HepG2 (cell line): Measurements from ENCODE around the gene SRP19. TPM values are rescaled to one million over a fixed set of nuclear protein-coding genes. Genes with fewer than 3 reads are reported as not detected.

ENCODE experiments used
- ATAC-seq: fragments of 200-7000 bp; cut with Tn5 transposase; 3 replicates; pipeline ENCODE4 v1.9.1; 2020; ENCODE audit warnings: mild to moderate bottlenecking, moderate library complexity
- BruUV-seq: library from RNA; stranded (reverse); fragments of 400-500 nt; replicated peaks from 2 replicates; lab custom pipeline; 2021; lab: Mats Ljungman, UMichigan
- CTCF ChIA-PET: fragments of 300-600 bp; formaldehyde crosslinking; extraction: SDS; loops from one replicate; lab custom pipeline; 2021; ENCODE audit warnings: low total read pairs, inconsistent platforms, low intra/inter-chr PET ratio; lab: Yijun Ruan, JAX
- POLR2A ChIA-PET: fragments of 350-600 bp; sonication (Branson Sonifier 250); formaldehyde crosslinking; loops from one replicate; lab custom pipeline; 2020; ENCODE audit warnings: antibody characterized with exemption, inconsistent platforms; lab: Yijun Ruan, JAX
- DNase-seq: peaks from one replicate; pipeline ENCODE4 v3.0.0-alpha.2; 2015; ENCODE audit warnings: low spot score
- FAIRE-seq: peaks from 3 replicates; lab custom pipeline; 2011; peaks lifted over from hg19 to GRCh38; lab: Jason Lieb, UNC
- H2AFZ ChIP-seq: one replicate; pipeline ENCODE4 v1.6.1; 2011; ENCODE audit warnings: low read length, inconsistent platforms
- H3K27ac ChIP-seq: fragments of 300-600 bp; 3 replicates; pipeline ENCODE4 v1.8.0; 2011; ENCODE audit warnings: mixed run types, mild to moderate bottlenecking, mixed read lengths, low read length, inconsistent platforms; ENCODE audit not compliant: insufficient read depth; ENCODE audit errors: extremely low read length
- H3K27me3 ChIP-seq, 2 experiments: fragments of 200-600 bp in 1 of 2; 2 replicates in 1 of 2; 3 replicates in 1 of 2; pipeline versions ENCODE4 v1.6.0 to v1.8.0; 2011; ENCODE audit warnings: low read length in 2 of 2, mild to moderate bottlenecking in 2 of 2, moderate library complexity in 2 of 2, inconsistent platforms in 1 of 2; ENCODE audit not compliant: insufficient read depth in 2 of 2, control insufficient read depth in 1 of 2
- H3K36me3 ChIP-seq, 2 experiments: fragments of 200-600 bp in 1 of 2; replicated peaks in 1 of 2; 2 replicates in 1 of 2; 3 replicates in 1 of 2; pipeline versions ENCODE4 v1.5.1 to v1.8.0; 2011; ENCODE audit warnings: low read length in 2 of 2, inconsistent platforms in 1 of 2; ENCODE audit not compliant: insufficient read depth in 2 of 2, control insufficient read depth in 1 of 2
- H3K4me1 ChIP-seq: 2 replicates; pipeline ENCODE4 v1.5.1; 2012; ENCODE audit warnings: low read length, inconsistent platforms; ENCODE audit not compliant: insufficient read depth
- H3K4me2 ChIP-seq: 2 replicates; pipeline ENCODE4 v1.6.0; 2011; ENCODE audit warnings: low read depth, low read length, inconsistent platforms
- H3K4me3 ChIP-seq, 3 experiments: fragments of 200-600 bp in 1 of 3; sonication (generic), shearing (Covaris generic) in 1 of 3; replicated peaks in 1 of 3; 2 replicates each; pipeline ENCODE4 v1.5.1; 2011 to 2016; ENCODE audit warnings: low read length in 3 of 3, inconsistent platforms in 2 of 3, low read depth in 2 of 3, mild to moderate bottlenecking in 2 of 3, control low read depth in 1 of 3, mixed read lengths in 1 of 3; ENCODE audit not compliant: insufficient read depth in 1 of 3
- H3K79me2 ChIP-seq: one replicate; pipeline ENCODE4 v1.6.1; 2011; ENCODE audit warnings: low read length, inconsistent platforms; ENCODE audit not compliant: insufficient read depth
- H3K9ac ChIP-seq: 2 replicates; pipeline ENCODE4 v1.6.0; 2011; ENCODE audit warnings: mild to moderate bottlenecking, low read depth, low read length, inconsistent platforms; ENCODE audit not compliant: insufficient read depth
- H3K9me3 ChIP-seq: 2 replicates; pipeline ENCODE4 v1.5.1; 2012; ENCODE audit warnings: mild to moderate bottlenecking, low read length
- H4K20me1 ChIP-seq: 2 replicates; pipeline ENCODE4 v1.6.0; 2011; ENCODE audit warnings: inconsistent platforms, mild to moderate bottlenecking, low read length, moderate library complexity; ENCODE audit not compliant: insufficient read depth
- CENPT ChIP-seq: sonication (generic); formaldehyde crosslinking; IDR thresholded peaks from 2 replicates; pipeline ENCODE4 v1.8.0; 2022; ENCODE audit warnings: low read depth, mild to moderate bottlenecking, moderate library complexity, missing genetic modification reagents
- EZH2 ChIP-seq: conservative IDR thresholded peaks from 2 replicates; pipeline ENCODE4 v1.6.1; 2012; ENCODE audit warnings: mild to moderate bottlenecking, low read depth, low read length, moderate library complexity
- HES4 ChIP-seq: sonication (generic); formaldehyde crosslinking; IDR thresholded peaks from 2 replicates; pipeline ENCODE4 v1.9.0; 2021; ENCODE audit warnings: mild to moderate bottlenecking, missing genetic modification reagents, borderline replicate concordance
- HINFP ChIP-seq: sonication (generic); formaldehyde crosslinking; IDR thresholded peaks from 2 replicates; pipeline ENCODE4 v1.4.0; 2020; ENCODE audit warnings: low read depth, mild to moderate bottlenecking, missing genetic modification reagents
- KDM3A ChIP-seq: IDR thresholded peaks from 2 replicates; pipeline ENCODE4 v1.6.1; 2018; ENCODE audit warnings: low read depth, missing compliant biosample characterization
- KMT2A ChIP-seq: sonication (generic); formaldehyde crosslinking; IDR thresholded peaks from 2 replicates; pipeline ENCODE4 v1.4.0; 2020; ENCODE audit warnings: missing genetic modification reagents
- MTA3 ChIP-seq: sonication (generic); formaldehyde crosslinking; IDR thresholded peaks from 2 replicates; pipeline ENCODE4 v1.4.0; 2020; ENCODE audit warnings: missing genetic modification reagents
- NBN ChIP-seq: fragments of 450-650 bp; conservative IDR thresholded peaks from 2 replicates; pipeline ENCODE4 v1.6.1; 2017
- NPAS2 ChIP-seq: sonication (generic); formaldehyde crosslinking; IDR thresholded peaks from 2 replicates; pipeline ENCODE4 v1.8.0; 2022; ENCODE audit warnings: mild to moderate bottlenecking, missing genetic modification reagents, borderline replicate concordance
- RBM39 ChIP-seq: fragments of 200-400 bp; formaldehyde crosslinking; IDR thresholded peaks from one replicate; pipeline ENCODE4 v1.6.1; 2018; ENCODE audit warnings: antibody characterized with exemption, mild to moderate bottlenecking, low read depth, low read length; ENCODE audit not compliant: poor library complexity, severe bottlenecking
- RORA ChIP-seq: sonication (generic); formaldehyde crosslinking; IDR thresholded peaks from 2 replicates; pipeline ENCODE4 v1.5.0; 2020; ENCODE audit warnings: mild to moderate bottlenecking, missing genetic modification reagents, moderate library complexity
- YEATS4 ChIP-seq: sonication (generic); formaldehyde crosslinking; IDR thresholded peaks from 2 replicates; pipeline ENCODE4 v1.4.0; 2020; ENCODE audit warnings: missing genetic modification reagents, borderline replicate concordance
- ZBTB3 ChIP-seq: sonication (generic); formaldehyde crosslinking; IDR thresholded peaks from 2 replicates; pipeline ENCODE4 v1.4.0; 2020; ENCODE audit warnings: low read depth, mild to moderate bottlenecking, moderate library complexity, missing genetic modification reagents, borderline replicate concordance
- ZMAT3 ChIP-seq: sonication (generic); formaldehyde crosslinking; conservative IDR thresholded peaks from 2 replicates; pipeline ENCODE4 v1.7.0; 2021; ENCODE audit warnings: missing genetic modification reagents
- ZNF350 ChIP-seq: sonication (generic); formaldehyde crosslinking; IDR thresholded peaks from 2 replicates; pipeline ENCODE4 v1.4.0; 2020; ENCODE audit warnings: mild to moderate bottlenecking, low read depth, missing genetic modification reagents, borderline replicate concordance
- ZNF446 ChIP-seq: sonication (generic); formaldehyde crosslinking; IDR thresholded peaks from 2 replicates; pipeline ENCODE4 v1.5.0; 2020; ENCODE audit warnings: mild to moderate bottlenecking, missing genetic modification reagents
- ZNF687 ChIP-seq: sonication (generic); formaldehyde crosslinking; IDR thresholded peaks from 2 replicates; pipeline ENCODE4 v1.5.1; 2020; ENCODE audit warnings: mild to moderate bottlenecking, missing genetic modification reagents, moderate library complexity
- ZNF770 ChIP-seq: sonication (generic); formaldehyde crosslinking; IDR thresholded peaks from 2 replicates; pipeline ENCODE4 v1.5.0; 2020; ENCODE audit warnings: mild to moderate bottlenecking, missing genetic modification reagents
- WGBS: methylation state at CpG from one replicate; pipeline ENCODE4 v1.1.6; 2017; ENCODE audit warnings: low lambda C conversion rate; 5-methylcytosine and 5-hydroxymethylcytosine counted together
- in situ Hi-C: cut with HindIII; loops from 2 replicates; pipeline ENCODE4 v1.10.0; 2017; ENCODE audit warnings: low pct_unique_long_range_greater_than_20kb; ENCODE audit not compliant: extremely low pct_ligation_motif_present
- intact Hi-C: fragments of 100-400 bp; cut with micrococcal nuclease; formaldehyde crosslinking; loops from one replicate; pipeline ENCODE4 v1.10.0; 2022; ENCODE audit not compliant: unreplicated experiment
- polyA plus RNA-seq, 8 experiments: library from polyadenylated mRNA; depleted of rRNA in 3 of 8; stranded (reverse) in 7 of 8; unstranded in 1 of 8; fragments of >200 nt; fragmentation: Illumina TruSeq in 4 of 8; extraction: Trizol in 4 of 8; gene quantifications; 2 replicates each; pipeline versions ENCODE4 v1.2.1 to v1.2.3, GENCODE V29; 2011 to 2016; ENCODE audit warnings: low read depth in 4 of 8, missing spikeins in 1 of 8, mixed read lengths in 1 of 8; ENCODE audit not compliant: insufficient read depth in 1 of 8
- total RNA-seq, 5 experiments: library from RNA; depleted of rRNA; stranded (reverse); fragments of >200 nt; fragmentation: Illumina TruSeq; extraction: Trizol; gene quantifications; 2 replicates each; pipeline ENCODE4 v1.2.3, GENCODE V29; 2016; ENCODE audit warnings: low read depth in 1 of 5

SRP19 gene
- total and polyA plus RNA-seq, 2 of the 13 experiments (the other 11 are each of a cell fraction or from before 2014, with no cell fraction given) = 46.9 to 143 TPM

GRCh38 chr5:112883192-112883591, 22.1 kb downstream of the SRP19 start (continued):
- TF ChIP-seq HES4 (CRISPR knock-in tag) (no peak), HINFP (CRISPR knock-in tag) (no peak), ZNF446 (no peak), CENPT (CRISPR knock-in tag) (no peak), ZNF770 (CRISPR knock-in tag) (no peak), MTA3 (no peak), ZBTB3 (CRISPR knock-in tag) (no peak), NPAS2 (CRISPR knock-in tag) (no peak), YEATS4 (CRISPR knock-in tag) (no peak)

GRCh38 chr5:112885001-112885400, 23.9 kb downstream of the SRP19 start:
- intact Hi-C loops = no loop called here
- Histone ChIP-seq H3K4me3 (no peak overlapping the region), H3K27ac (no peak overlapping the region), H3K4me1 (no peaks in the 10 kb centered on the region), H4K20me1 (no peaks in the 10 kb centered on the region; the same call in 1 of the 2 replicates), H2AFZ (no peak overlapping the region), H3K9ac (no peak overlapping the region), H3K36me3 (peaks cover 20 to 61% of the 10 kb centered on the region in 2 experiments), H3K79me2 (no peaks in the 10 kb centered on the region), H3K27me3 (no peaks in the 10 kb centered on the region; a peak in 1 of 5 replicates), H3K4me2 (no peak overlapping the region), H3K9me3 (no peaks in the 10 kb centered on the region)
- POLR2A ChIA-PET = no interaction called here
- CTCF ChIA-PET = no interaction called here
- in situ Hi-C loops = no loop called here
- 95% methylated on average over 3 of the region's 3 CpGs for WGBS
- no peak for ATAC-seq
- FAIRE-seq = no peak
- DNase-seq = no peak
- BruUV-seq = no TSS peak
- TF ChIP-seq EZH2 (no peak), ZNF350 (CRISPR knock-in tag) (no peak), RBM39 (no peak), KMT2A (no peak), KDM3A (CRISPR knock-in tag) (no peak), NBN (no peak), ZNF687 (no peak), RORA (no peak), ZMAT3 (no peak)
